ENCODE measurements around the gene RYR1. TPM values are rescaled to one million over a fixed set of nuclear protein-coding genes. Genes with fewer than 3 reads are reported as not detected.
"Not testable (repeated sequence)": the region's sequence is repeated elsewhere in the genome, so short reads cannot be mapped to it uniquely, and the experiment has no call there.

RYR1 gene
- total RNA-seq, 1 experiment from 2014 or later, result 0.45 TPM

DNA sequence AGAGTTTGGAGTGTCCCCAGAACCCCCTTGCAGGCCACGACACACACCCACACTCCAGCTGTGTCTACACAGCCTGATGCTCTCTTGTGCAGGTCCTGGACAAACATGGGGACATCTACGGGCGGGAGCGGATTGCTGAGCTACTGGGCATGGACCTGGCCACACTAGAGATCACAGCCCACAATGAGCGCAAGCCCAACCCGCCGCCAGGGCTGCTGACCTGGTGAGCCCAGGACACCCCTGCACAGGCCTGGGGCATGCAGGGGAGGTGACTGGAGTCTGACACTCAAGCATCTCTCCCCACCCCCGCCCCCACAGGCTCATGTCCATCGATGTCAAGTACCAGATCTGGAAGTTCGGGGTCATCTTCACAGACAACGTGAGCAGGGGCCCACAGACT, 144.3 kb downstream of the RYR1 start:
- DNase-seq, result no peak
- Histone ChIP-seq H4K20me1 (ENCODE audit: insufficient read depth, low read depth, low read length) (no peaks in the 10 kb centered on the region), H3K79me2 (ENCODE audit: low read length) (no peaks in the 10 kb centered on the region), H3K9ac (ENCODE audit: low read length) (no peak overlapping the region), H3K9me2 (replicated peaks; ENCODE audit: insufficient read depth, low read length) (no peaks in the 10 kb centered on the region), H3K9me3 (ENCODE audit: low read length) (no peaks in the 10 kb centered on the region), H3K4me1 (ENCODE audit: low read length) (peaks cover 11% of the 10 kb centered on the region), H3K36me3 (ENCODE audit: insufficient read depth, low read length) (no peaks in the 10 kb centered on the region), H3K4me3 (ENCODE audit: low read length) (no peak overlapping the region), H3K27ac (ENCODE audit: low read length) (no peak overlapping the region), H3K4me2 (ENCODE audit: low read depth, low read length, poor library complexity, severe bottlenecking) (no peak overlapping the region), H2AFZ (ENCODE audit: low read length) (no peak overlapping the region), H3K27me3 (ENCODE audit: low read length) (no peaks in the 10 kb centered on the region)

DNA sequence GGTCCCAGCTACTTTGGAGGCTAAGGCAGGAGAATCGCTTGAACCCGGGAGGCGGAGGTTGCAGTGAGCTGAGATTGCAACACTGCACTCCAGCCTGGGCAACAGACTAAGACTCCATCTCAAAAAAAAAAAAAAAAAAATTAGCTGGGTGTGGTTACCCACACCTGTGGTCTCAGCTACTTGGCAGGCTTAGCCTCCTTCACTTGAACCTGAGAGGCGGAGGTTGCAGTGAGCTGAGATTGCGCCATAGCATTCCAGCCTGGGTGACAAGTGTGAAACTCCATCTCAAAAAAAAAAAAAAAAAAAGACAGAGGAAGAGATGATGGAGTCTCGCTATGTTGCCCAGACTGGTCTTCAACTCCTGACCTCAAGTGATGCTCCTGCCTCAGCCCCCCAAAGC, 145.8 kb downstream of the RYR1 start:
- H3K27me3 ChIP-seq (ENCODE audit: low read length); H3K4me2 ChIP-seq (ENCODE audit: low read depth, low read length, poor library complexity, severe bottlenecking); H3K4me3 ChIP-seq (ENCODE audit: low read length): not testable (repeated sequence)

GRCh38 chr19:38580080-38580479, 146.6 kb downstream of the RYR1 start:
- no peak overlapping the region for H3K4me2 ChIP-seq (ENCODE audit: low read depth, low read length, poor library complexity, severe bottlenecking)
- no peaks in the 10 kb centered on the region for H3K9me3 ChIP-seq (ENCODE audit: low read length)
- no peaks in the 10 kb centered on the region for H4K20me1 ChIP-seq (ENCODE audit: insufficient read depth, low read depth, low read length)
- H2AFZ ChIP-seq (ENCODE audit: low read length), result no peak overlapping the region
- no peak overlapping the region for H3K27ac ChIP-seq (ENCODE audit: low read length)
- H3K9me2 ChIP-seq (replicated peaks; ENCODE audit: insufficient read depth, low read length), result no peaks in the 10 kb centered on the region
- no peaks in the 10 kb centered on the region for H3K79me2 ChIP-seq (ENCODE audit: low read length)
- no peaks in the 10 kb centered on the region for H3K27me3 ChIP-seq (ENCODE audit: low read length)
- no peaks in the 10 kb centered on the region for H3K36me3 ChIP-seq (ENCODE audit: insufficient read depth, low read length)
- no peak overlapping the region for H3K4me3 ChIP-seq (ENCODE audit: low read length)
- H3K9ac ChIP-seq (ENCODE audit: low read length), result no peak overlapping the region
- no peak for DNase-seq
- peaks cover 19% of the 10 kb centered on the region for H3K4me1 ChIP-seq (ENCODE audit: low read length)

More for the DNA sequence above, 145.8 kb downstream of the RYR1 start:
- not testable (repeated sequence) for H3K9me3 ChIP-seq (ENCODE audit: low read length); H3K79me2 ChIP-seq (ENCODE audit: low read length); DNase-seq; H3K9ac ChIP-seq (ENCODE audit: low read length); H2AFZ ChIP-seq (ENCODE audit: low read length); H4K20me1 ChIP-seq (ENCODE audit: insufficient read depth, low read depth, low read length); H3K27ac ChIP-seq (ENCODE audit: low read length); H3K36me3 ChIP-seq (ENCODE audit: insufficient read depth, low read length); H3K9me2 ChIP-seq (replicated peaks; ENCODE audit: insufficient read depth, low read length)
- H3K4me1 ChIP-seq (ENCODE audit: low read length), result peaks cover 21% of the 10 kb centered on the region

GRCh38 chr19:38583219-38583984, 149.9 kb downstream of the RYR1 start:
- H3K36me3 ChIP-seq (ENCODE audit: insufficient read depth, low read length), result peaks cover 6% of the 10 kb centered on the region; the same call in 1 of the 2 replicates
- peaks cover 22% of the 10 kb centered on the region for H3K4me1 ChIP-seq (ENCODE audit: low read length)
- H3K4me2 ChIP-seq (ENCODE audit: low read depth, low read length, poor library complexity, severe bottlenecking), result peak overlapping the region; percentile 9
- H3K27ac ChIP-seq (ENCODE audit: low read length), result peak overlapping the region; percentile 56
- peak overlapping the region; percentile 25; the same call in 1 of the 2 replicates for H2AFZ ChIP-seq (ENCODE audit: low read length)
- no peak overlapping the region for H3K4me3 ChIP-seq (ENCODE audit: low read length)
- H4K20me1 ChIP-seq (ENCODE audit: insufficient read depth, low read depth, low read length), result no peaks in the 10 kb centered on the region
- no peaks in the 10 kb centered on the region for H3K9me3 ChIP-seq (ENCODE audit: low read length)
- no peaks in the 10 kb centered on the region for H3K79me2 ChIP-seq (ENCODE audit: low read length)
- H3K9me2 ChIP-seq (replicated peaks; ENCODE audit: insufficient read depth, low read length), result no peaks in the 10 kb centered on the region
- peak overlapping the region; percentile 43 for H3K9ac ChIP-seq (ENCODE audit: low read length)
- DNase-seq, result peak; percentile 63
- H3K27me3 ChIP-seq (ENCODE audit: low read length), result no peaks in the 10 kb centered on the region

DNA sequence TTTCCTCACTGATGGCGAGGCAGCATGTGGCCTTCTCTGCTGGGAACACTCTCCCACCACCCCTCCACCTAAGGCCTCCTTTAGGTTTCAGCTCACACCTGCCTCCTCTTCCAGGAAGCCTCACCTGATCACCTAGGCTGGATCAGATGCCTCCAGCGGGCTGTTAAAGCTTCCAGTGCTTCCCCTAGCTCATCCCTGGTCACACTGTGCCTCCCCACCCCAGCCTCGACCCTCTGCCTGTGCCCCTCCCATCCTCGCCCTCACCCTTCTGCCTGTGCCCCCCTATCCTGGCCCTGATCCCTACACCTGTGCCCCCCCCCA, 150.5 kb downstream of the RYR1 start:
- DNase-seq, result no peak
- Histone ChIP-seq H3K36me3 (ENCODE audit: insufficient read depth, low read length) (peaks cover 6% of the 10 kb centered on the region; the same call in 1 of the 2 replicates), H3K27me3 (ENCODE audit: low read length) (no peaks in the 10 kb centered on the region), H4K20me1 (ENCODE audit: insufficient read depth, low read depth, low read length) (no peaks in the 10 kb centered on the region), H2AFZ (ENCODE audit: low read length) (peak overlapping the region; percentile 25; the same call in 1 of the 2 replicates), H3K27ac (ENCODE audit: low read length) (peak overlapping the region; percentile 56), H3K4me2 (ENCODE audit: low read depth, low read length, poor library complexity, severe bottlenecking) (peak overlapping the region; percentile 9), H3K9me3 (ENCODE audit: low read length) (no peaks in the 10 kb centered on the region), H3K4me3 (ENCODE audit: low read length) (no peak overlapping the region), H3K4me1 (ENCODE audit: low read length) (peaks cover 22% of the 10 kb centered on the region), H3K79me2 (ENCODE audit: low read length) (no peaks in the 10 kb centered on the region), H3K9ac (ENCODE audit: low read length) (peak overlapping the region; percentile 43), H3K9me2 (replicated peaks; ENCODE audit: insufficient read depth, low read length) (no peaks in the 10 kb centered on the region)

- Histone ChIP-seq H3K9me3 (ENCODE audit: low read length) (no peaks in the 10 kb centered on the region), H3K4me1 (ENCODE audit: low read length) (peaks cover 22% of the 10 kb centered on the region), H3K9ac (ENCODE audit: low read length) (no peak overlapping the region), H3K4me2 (ENCODE audit: low read depth, low read length, poor library complexity, severe bottlenecking) (no peak overlapping the region), H3K36me3 (ENCODE audit: insufficient read depth, low read length) (peaks cover 18% of the 10 kb centered on the region), H3K27ac (ENCODE audit: low read length) (no peak overlapping the region), H3K27me3 (ENCODE audit: low read length) (no peaks in the 10 kb centered on the region), H4K20me1 (ENCODE audit: insufficient read depth, low read depth, low read length) (no peaks in the 10 kb centered on the region), H3K9me2 (replicated peaks; ENCODE audit: insufficient read depth, low read length) (no peaks in the 10 kb centered on the region), H3K79me2 (ENCODE audit: low read length) (no peaks in the 10 kb centered on the region), H3K4me3 (ENCODE audit: low read length) (no peak overlapping the region), H2AFZ (ENCODE audit: low read length) (no peak overlapping the region)
- DNase-seq, result no peak
Measured at GRCh38 chr19:38587562-38587961, 154.1 kb downstream of the RYR1 start.

DNA sequence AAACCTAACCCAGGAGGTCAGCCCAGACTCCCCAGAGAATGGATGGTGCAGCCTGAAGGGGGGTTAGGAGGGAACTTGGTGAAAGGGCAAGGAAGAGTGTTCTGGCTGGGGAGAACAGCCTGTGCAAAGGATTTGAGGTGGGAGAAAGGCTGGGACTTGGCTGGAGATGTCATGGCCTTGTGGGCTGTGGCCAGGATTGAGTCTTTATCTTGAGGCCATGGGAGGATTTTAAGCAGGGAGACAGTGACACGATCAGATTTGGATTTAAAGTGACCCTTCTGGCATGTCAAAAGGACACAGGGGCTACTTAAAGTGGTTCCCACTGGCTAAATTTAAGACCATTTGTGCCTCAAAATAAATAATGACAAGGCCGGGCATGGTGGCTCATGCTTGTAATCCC, 154.6 kb downstream of the RYR1 start:
- H3K4me2 ChIP-seq (ENCODE audit: low read depth, low read length, poor library complexity, severe bottlenecking), result no peak overlapping the region
- H3K4me1 ChIP-seq (ENCODE audit: low read length), result peaks cover 22% of the 10 kb centered on the region
- no peak overlapping the region for H2AFZ ChIP-seq (ENCODE audit: low read length)
- H3K9ac ChIP-seq (ENCODE audit: low read length), result no peak overlapping the region
- H3K4me3 ChIP-seq (ENCODE audit: low read length), result no peak overlapping the region
- DNase-seq, result no peak
- H3K27me3 ChIP-seq (ENCODE audit: low read length), result no peaks in the 10 kb centered on the region
- no peak overlapping the region for H3K27ac ChIP-seq (ENCODE audit: low read length)
- no peaks in the 10 kb centered on the region for H3K9me3 ChIP-seq (ENCODE audit: low read length)
- no peaks in the 10 kb centered on the region for H3K9me2 ChIP-seq (replicated peaks; ENCODE audit: insufficient read depth, low read length)
- no peaks in the 10 kb centered on the region for H4K20me1 ChIP-seq (ENCODE audit: insufficient read depth, low read depth, low read length)
- H3K36me3 ChIP-seq (ENCODE audit: insufficient read depth, low read length), result peaks cover 20% of the 10 kb centered on the region
- H3K79me2 ChIP-seq (ENCODE audit: low read length), result no peaks in the 10 kb centered on the region

DNA sequence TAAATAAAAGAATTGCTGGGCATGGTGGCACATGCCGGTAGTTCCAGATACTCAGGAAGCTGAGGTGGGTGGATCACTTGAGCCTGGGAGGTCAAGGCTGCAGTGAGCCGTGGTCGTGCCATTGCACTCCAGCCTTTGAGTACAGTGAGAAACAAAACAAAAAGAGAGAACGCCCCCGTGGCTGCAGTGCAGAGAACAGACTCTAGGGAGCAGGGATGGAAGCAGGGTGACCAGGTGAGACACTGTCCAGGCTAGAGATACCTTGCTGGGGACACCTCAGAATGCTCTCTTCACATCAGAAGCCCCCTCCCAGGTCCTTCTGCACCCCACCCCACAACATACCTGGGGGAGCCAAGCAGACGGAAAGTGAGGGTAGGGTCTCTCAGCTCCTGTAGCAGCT, 159.4 kb downstream of the RYR1 start:
- Histone ChIP-seq H3K36me3 (ENCODE audit: insufficient read depth, low read length) (peaks cover 51% of the 10 kb centered on the region), H3K9me2 (replicated peaks; ENCODE audit: insufficient read depth, low read length) (no peaks in the 10 kb centered on the region), H3K79me2 (ENCODE audit: low read length) (no peaks in the 10 kb centered on the region), H3K9me3 (ENCODE audit: low read length) (no peaks in the 10 kb centered on the region), H3K27me3 (ENCODE audit: low read length) (no peaks in the 10 kb centered on the region), H3K4me2 (ENCODE audit: low read depth, low read length, poor library complexity, severe bottlenecking) (no peak overlapping the region), H3K4me1 (ENCODE audit: low read length) (no peaks in the 10 kb centered on the region; the same call in 1 of the 2 replicates), H3K9ac (ENCODE audit: low read length) (no peak overlapping the region), H3K4me3 (ENCODE audit: low read length) (no peak overlapping the region), H3K27ac (ENCODE audit: low read length) (no peak overlapping the region), H2AFZ (ENCODE audit: low read length) (no peak overlapping the region), H4K20me1 (ENCODE audit: insufficient read depth, low read depth, low read length) (peaks cover 11% of the 10 kb centered on the region; the same call in 1 of the 2 replicates)
- no peak for DNase-seq

Measured in Karpas-422 (cell line).